ENCODE measurements around the gene KLHDC7B.

DNA sequence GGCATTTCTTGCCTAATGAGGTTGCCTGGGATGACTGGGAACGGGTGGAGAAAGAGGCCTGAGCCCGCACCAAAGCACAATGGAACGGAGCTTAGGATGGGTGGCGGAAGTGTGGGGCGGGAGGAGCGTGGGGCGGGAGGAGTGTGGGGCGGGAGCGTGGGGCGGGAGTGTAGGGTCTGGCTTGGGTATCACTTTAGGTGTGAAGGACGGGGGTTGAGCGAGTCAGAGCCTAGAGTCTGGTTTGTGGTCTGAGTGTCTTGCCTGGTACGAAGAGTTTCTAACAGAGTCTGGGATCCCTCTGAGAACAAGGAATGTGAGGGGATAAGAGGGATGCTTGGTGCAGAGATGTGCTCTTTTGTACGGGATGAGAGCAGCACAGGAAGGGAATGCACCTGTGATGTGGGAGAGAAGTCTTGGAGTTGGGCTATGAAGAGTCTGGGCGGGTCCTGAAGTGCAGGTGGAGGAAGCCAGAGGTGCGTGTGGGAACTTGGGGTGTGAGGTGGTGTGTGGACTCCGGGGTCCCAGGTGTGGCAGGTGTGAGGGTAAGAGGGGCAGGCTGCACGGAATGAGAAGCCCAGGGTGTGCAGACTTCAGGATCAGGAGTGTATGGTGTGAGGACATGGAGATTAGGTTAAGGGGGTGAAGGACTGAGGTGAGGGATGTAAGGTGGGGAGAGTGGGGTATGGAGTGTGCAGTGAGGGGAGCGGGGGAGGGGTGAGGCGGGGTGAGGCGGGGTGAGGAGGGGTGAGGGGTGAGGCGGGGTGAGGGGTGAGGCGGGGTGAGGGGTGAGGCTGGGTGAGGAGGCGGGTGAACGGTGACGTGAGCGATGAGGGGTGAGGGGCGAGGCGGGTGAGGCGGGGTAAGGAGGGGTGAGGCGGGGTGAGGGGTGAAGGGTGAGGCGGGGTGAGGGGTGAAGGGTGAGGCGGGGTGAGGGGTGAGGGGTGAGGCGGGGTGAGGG is 16.0 kb downstream of the KLHDC7B start:
- TF ChIP-seq CTCF (IDR thresholded peaks at IDR 0.05): no peak
- TF ChIP-seq ZFX (IDR thresholded peaks at IDR 0.05; ENCODE audit: borderline replicate concordance): no peak
